LNCAP (cell line): Measurements from ENCODE around the gene TXNDC17.
A peak's percentile ranks its signal among the peaks of the same experiment; 100 is the strongest.

Experiments
- TF ChIP-seq, protein P1 (sequence below): fragments of 450-650 bp; IDR thresholded peaks from 2 replicates; pipeline ENCODE4 v1.5.1; 2017; ENCODE audit warnings: mild to moderate bottlenecking

TXNDC17 gene

DNA sequence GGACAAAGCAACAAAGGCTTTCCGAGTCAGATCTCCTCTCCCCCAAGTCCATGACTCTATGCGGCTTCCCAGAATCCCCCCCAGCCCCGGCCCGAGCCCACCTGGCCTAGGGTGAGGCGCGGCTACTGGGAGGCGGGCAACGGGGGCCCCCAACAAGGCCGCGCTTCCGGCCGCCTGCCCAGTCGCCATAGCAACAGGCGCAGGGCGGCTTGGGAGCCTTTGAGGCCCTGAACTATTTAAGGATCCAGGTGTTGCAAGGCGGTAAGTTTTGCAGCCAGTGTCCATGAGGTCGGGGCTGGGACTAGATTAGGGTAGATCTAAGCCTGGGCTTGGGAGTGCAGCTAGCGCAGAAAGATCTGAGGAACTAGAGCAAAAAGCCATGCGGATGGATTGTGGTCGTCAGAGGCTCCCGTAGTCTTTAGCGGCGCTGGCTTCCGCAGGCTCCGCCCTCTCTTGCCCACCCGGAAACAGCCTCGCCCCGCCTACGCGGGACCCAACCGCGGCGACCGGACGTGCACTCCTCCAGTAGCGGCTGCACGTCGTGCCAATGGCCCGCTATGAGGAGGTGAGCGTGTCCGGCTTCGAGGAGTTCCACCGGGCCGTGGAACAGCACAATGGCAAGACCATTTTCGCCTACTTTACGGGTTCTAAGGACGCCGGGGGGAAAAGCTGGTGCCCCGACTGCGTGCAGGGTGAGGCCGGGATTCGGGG, at the start of gene TXNDC17, which contains the start of gene KIAA0753:
TXNDC17 (plus strand) TSS at position 525 of the 711 bp plus-strand sequence; CDS start at position 548, 23 bp downstream.
KIAA0753 (minus strand) TSS at position 176 of the 711 bp plus-strand sequence. CDS start 5,608 bp downstream, outside the sequence.
- TF ChIP-seq, protein P1, sequence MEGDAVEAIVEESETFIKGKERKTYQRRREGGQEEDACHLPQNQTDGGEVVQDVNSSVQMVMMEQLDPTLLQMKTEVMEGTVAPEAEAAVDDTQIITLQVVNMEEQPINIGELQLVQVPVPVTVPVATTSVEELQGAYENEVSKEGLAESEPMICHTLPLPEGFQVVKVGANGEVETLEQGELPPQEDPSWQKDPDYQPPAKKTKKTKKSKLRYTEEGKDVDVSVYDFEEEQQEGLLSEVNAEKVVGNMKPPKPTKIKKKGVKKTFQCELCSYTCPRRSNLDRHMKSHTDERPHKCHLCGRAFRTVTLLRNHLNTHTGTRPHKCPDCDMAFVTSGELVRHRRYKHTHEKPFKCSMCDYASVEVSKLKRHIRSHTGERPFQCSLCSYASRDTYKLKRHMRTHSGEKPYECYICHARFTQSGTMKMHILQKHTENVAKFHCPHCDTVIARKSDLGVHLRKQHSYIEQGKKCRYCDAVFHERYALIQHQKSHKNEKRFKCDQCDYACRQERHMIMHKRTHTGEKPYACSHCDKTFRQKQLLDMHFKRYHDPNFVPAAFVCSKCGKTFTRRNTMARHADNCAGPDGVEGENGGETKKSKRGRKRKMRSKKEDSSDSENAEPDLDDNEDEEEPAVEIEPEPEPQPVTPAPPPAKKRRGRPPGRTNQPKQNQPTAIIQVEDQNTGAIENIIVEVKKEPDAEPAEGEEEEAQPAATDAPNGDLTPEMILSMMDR: no peak

DNA sequence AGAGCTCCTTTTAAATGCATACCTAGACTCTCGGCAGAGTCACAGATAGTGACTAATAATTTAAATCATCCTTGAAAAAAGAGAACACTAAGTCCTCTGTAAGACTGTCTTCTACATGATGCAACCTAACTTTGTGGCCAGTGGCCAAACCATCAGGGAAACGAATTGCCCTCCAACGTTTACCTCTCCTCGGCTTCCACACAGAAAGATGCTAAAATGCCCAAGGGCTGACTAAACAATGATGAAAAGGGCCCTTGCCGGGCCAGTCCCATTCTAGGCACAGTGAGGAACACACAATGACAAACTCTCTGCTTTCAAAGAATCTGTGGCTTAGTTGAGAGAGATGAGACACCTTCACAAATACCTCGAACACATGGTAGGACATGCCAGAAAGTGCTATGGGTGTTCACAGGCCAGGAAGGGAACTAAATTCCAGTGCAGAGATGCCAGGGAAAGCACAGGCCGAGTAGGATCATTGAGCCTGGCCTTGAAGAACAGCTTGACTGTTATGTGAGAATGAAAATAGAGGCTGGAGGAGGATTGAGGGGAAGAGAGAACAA, 49.2 kb upstream of the TXNDC17 start:
- TF ChIP-seq, protein P1: no peak

DNA sequence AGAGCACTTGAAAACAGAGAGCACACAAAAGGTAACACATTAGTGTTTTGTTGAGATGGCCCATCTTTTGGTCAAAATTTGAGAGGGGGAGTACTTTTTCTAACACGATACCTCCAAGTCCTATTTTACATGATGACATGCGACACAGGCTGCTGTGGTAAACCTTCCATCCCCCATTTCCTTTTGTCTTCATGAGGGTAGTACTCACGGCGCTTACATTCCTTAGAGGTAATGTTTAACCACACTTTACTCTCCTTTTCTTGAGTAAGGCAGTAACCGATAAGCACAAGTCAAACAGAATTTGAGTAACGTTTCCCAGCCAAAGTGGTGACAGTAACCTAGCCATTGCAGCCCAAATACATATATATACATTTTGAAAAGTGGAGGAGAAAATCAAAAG, 48.7 kb upstream of the TXNDC17 start:
- TF ChIP-seq, protein P1: no peak

DNA sequence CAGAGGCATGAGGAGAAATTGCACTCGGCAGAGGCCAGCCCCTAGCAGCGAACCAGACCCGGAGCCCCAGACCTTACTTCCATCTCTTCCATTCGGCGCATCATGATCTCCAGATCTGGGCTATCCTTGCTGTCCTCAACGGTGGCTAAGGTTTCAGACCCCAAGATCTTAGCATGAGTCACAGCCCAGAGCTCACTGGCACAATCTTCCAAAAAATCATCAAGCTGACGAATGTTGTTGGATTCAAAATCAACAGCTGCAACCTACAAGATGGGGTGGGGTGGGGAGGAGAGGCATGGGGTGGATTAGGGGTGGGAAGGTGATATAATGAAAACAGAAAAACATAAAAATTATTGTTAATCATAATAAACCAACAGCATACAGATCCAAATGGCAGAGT, 44.8 kb upstream of the TXNDC17 start:
- TF ChIP-seq, protein P1: no peak

DNA sequence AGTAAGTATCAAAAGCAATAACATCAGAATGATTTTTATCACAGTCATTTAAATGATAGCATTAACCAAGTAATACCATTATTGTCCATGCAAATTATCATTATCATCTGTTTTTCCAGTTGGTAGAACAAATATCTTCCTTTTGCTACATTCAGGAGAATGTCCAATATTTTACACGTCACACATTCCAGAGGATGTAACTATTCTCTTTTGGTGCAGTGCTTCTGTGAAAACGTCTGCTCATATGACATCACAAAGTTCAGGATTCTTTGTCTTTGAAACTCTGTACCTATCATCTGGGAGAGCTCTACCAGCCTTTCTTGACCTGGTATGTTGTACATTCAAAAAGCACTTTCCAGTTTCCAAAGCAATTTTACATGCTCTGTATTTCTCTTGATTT, 44.3 kb upstream of the TXNDC17 start:
- TF ChIP-seq, protein P1: no peak

DNA sequence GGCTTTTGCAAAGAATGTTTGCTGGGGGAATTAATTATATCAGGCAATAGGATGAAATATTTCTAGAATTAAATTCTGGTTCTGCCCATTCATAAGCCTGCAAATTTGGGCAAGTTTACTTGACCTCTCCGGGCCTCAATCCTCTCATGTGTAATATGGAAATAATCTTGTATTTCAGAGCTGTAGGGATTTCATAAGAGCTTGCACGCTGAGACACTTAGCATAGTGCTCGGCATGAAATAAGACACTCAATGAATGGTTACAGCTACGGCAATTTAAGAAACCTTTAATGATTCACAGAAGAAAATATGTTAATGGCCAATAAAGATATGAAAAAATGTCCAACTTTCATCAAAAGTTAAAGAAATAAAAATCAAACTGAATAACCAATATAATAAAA, 43.9 kb upstream of the TXNDC17 start:
- TF ChIP-seq, protein P1: no peak

DNA sequence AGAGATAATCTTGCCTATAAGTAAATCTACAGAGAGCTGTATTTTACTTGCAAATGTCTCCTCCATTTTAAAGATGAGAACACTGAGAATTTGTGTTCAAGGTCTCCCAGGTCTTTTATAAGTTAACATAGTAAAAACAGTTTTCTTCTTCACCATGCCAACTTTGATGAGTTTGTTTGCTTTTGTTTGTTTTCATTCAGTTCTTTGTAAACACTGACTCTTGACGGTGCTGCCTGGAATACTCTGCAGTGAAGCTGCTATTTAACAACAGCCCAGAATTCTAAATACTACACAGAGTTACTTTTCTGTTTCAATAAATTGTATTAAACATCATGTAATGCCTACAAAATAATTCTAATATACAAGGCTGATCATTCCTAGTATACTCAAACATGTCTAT, 43.1 kb upstream of the TXNDC17 start:
- TF ChIP-seq, protein P1: peak; percentile 13; the same call in 1 of the 2 replicates
